Tracheal epithelial cell (primary cell): ENCODE data around the gene BCL2L1. TPM values are rescaled to one million over a fixed set of nuclear protein-coding genes. Genes with fewer than 3 reads are reported as not detected.

Experiments used
- total RNA-seq: library from RNA; depleted of rRNA; stranded (reverse); fragments of >200 nt; gene quantifications from 2 replicates; pipeline ENCODE4 v1.2.1, GENCODE V29; 2014

Gene BCL2L1
- 116 and 129 TPM in 2 replicates for total RNA-seq

GRCh38 chr20:31722257-31723068 lies at the start of gene BCL2L1:
Gene BCL2L1 (minus strand): TSS chr20:31722868. CDS start chr20:31722218, 650 bp downstream.

GRCh38 chr20:31738729-31739549 lies 16.3 kb upstream of the BCL2L1 start, which contains the start of gene TPX2:
Gene TPX2 (plus strand): TSS chr20:31739290. CDS start chr20:31757477, 18,187 bp downstream.

GRCh38 chr20:31637660-31638059 lies 85.0 kb downstream of the BCL2L1 start, which contains the start of gene COX4I2:
Gene COX4I2 (plus strand): TSS chr20:31637912. CDS start chr20:31639018, 1,106 bp downstream.

Other genes with a start within 250 kb of the BCL2L1 start
- gene DEFB124, start 247.7 kb downstream of the BCL2L1 start, total RNA-seq = not detected in 2 replicates
- gene REM1, start 247.6 kb downstream of the BCL2L1 start, total RNA-seq = not detected in 2 replicates
- 37.5 and 53.5 TPM in 2 replicates for gene HM13, start 208.4 kb downstream of the BCL2L1 start, total RNA-seq
- 209 and 1,113 TPM in 2 replicates for gene ID1, start 117.6 kb downstream of the BCL2L1 start, total RNA-seq
- gene COX4I2, start 85.0 kb downstream of the BCL2L1 start, total RNA-seq = not detected in 2 replicates
- gene TPX2, start 16.4 kb upstream of the BCL2L1 start, total RNA-seq = 3.4 and 7.0 TPM in 2 replicates
- gene MYLK2, start 96.5 kb upstream of the BCL2L1 start, total RNA-seq = not detected in 2 replicates
- not detected in 2 replicates for gene FOXS1, start 122.7 kb upstream of the BCL2L1 start, total RNA-seq
- not detected in 2 replicates for gene DUSP15, start 147.7 kb upstream of the BCL2L1 start, total RNA-seq
- gene TTLL9, start 147.8 kb upstream of the BCL2L1 start, total RNA-seq = not detected in 2 replicates
- gene PDRG1, start 229.2 kb upstream of the BCL2L1 start, total RNA-seq = 4.3 and 4.8 TPM in 2 replicates
- under 0.01 TPM in 1 of 2 replicates, not detected in the other for gene XKR7, start 245.3 kb upstream of the BCL2L1 start, total RNA-seq